ENCODE measurements around the gene PCYT1A.

PCYT1A gene

DNA sequence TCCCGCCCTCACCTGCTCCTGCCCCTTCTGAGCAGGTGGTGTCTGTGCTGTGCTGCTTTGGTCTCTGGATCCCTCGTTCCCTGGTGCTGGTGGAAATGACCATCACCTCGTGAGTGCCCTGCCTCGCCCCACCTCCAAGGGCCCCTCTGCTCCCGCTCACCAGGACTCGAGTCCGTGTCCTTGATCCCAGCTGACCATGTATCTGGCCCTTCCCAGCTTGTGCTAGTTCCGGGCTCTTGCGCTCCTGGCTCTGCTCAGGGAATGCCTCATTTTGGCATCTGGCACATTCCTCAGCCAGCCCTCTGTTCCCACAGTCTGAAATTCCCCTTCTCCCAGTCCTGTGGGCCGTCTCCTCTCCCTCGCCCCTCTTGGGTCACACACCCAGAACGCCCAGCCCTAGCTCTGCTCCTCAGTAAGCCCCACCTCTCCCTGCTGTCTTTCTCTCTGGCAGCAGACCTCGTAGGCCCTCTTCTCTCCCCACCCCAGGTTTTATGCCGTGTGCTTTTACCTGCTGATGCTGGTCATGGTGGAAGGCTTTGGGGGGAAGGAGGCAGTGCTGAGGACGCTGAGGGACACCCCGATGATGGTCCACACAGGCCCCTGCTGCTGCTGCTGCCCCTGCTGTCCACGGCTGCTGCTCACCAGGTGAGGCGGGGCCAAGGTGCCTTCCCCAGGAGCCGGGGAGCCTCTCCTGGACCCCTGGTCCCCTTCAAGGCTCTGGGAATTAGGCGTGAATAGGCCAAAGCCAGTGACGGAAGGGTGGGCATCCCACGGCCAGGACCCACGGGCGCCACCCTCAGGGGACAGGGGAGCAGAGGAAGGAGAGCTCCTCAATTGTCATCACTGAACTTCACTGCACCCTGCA lies 59.7 kb downstream of the PCYT1A start:
- TF ChIP-seq, protein P1, sequence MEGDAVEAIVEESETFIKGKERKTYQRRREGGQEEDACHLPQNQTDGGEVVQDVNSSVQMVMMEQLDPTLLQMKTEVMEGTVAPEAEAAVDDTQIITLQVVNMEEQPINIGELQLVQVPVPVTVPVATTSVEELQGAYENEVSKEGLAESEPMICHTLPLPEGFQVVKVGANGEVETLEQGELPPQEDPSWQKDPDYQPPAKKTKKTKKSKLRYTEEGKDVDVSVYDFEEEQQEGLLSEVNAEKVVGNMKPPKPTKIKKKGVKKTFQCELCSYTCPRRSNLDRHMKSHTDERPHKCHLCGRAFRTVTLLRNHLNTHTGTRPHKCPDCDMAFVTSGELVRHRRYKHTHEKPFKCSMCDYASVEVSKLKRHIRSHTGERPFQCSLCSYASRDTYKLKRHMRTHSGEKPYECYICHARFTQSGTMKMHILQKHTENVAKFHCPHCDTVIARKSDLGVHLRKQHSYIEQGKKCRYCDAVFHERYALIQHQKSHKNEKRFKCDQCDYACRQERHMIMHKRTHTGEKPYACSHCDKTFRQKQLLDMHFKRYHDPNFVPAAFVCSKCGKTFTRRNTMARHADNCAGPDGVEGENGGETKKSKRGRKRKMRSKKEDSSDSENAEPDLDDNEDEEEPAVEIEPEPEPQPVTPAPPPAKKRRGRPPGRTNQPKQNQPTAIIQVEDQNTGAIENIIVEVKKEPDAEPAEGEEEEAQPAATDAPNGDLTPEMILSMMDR (IDR thresholded peaks at IDR 0.05; ENCODE audit: borderline replicate concordance, control extremely low read depth, extremely low read depth, insufficient read depth, missing control alignments): no peak
- DNase-seq (ENCODE audit: low spot score): peak; percentile 72
- in situ Hi-C loops (cut with MboI; ENCODE audit: low sequenced_read_pairs, unreplicated experiment): no loop called here

DNA sequence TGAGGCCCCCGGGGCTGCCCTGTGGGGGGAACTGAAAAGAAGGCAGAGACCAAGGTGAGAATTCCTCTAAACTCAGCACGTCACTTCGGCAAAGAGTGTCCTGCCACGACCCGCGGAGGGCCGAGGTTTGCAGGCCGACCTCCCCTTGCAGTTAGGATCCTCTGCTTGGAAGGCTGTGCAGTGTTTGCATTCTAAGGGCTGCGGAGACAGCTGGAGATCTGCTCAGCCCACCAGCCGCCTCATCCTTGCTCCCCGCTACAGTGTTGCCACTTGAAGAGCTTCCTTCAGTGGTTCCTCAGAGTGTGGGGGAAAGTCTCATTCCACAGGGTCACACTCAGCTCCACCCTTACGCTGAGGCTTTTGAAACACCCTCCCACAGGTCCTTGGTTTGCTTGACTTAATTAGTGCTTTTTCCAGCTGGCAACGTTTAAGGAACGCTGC lies 60.4 kb downstream of the PCYT1A start:
- no peak for DNase-seq (ENCODE audit: low spot score)
- TF ChIP-seq, protein P1 (IDR thresholded peaks at IDR 0.05; ENCODE audit: borderline replicate concordance, control extremely low read depth, extremely low read depth, insufficient read depth, missing control alignments): no peak
- in situ Hi-C loops (cut with MboI; ENCODE audit: low sequenced_read_pairs, unreplicated experiment): no loop called here

DNA sequence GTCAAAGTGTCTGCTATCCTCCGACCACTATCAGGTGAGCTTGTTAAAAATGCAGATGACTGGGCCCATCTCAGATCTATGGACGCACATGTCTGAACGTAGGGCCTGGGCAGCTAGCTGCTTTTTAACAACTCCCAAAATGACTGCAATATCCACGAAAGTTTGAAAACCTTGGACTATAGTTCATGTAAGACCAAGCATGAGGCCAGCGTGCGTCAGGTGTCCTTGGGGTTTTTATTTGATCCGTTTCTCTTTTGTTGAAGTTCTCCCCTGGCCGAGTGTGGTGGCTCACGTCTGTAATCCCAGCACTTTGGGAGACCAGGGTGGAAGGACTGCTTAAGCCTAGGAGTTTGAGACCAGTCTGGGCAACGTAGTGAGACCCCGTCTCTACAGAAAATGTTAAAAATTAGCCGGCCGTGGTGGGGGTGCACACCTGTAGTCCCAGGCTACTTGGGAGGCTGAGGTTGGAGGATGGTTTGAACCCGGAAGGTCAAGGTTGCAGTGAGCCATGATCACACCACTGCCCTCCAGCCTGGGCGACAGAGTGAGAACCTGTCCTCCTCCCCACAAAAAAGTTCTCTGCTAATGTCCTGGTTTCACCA lies 61.7 kb downstream of the PCYT1A start:
- in situ Hi-C loops (cut with MboI; ENCODE audit: low sequenced_read_pairs, unreplicated experiment): no loop called here
- DNase-seq (ENCODE audit: low spot score): no peak

DNA sequence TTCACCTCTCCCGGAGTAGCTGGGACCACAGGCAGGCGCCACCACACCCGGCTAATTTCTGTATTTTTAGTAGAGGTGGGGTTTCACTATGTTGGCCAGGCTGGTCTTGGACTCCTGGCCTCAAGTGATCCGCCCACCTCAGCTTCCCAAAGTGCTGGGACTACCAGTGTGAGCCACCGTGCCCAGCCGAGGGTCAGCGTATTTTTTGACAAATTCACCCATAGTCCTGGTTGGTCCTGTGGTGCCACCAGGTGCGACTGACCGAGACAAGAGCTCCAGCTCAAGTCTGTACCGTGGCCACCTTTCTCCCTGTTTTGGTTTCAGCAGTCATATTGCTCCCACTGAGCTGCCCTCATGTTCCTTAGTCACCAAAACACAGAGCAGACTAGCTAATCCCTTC lies 62.4 kb downstream of the PCYT1A start:
- in situ Hi-C loops (cut with MboI; ENCODE audit: low sequenced_read_pairs, unreplicated experiment): no loop called here
- DNase-seq (ENCODE audit: low spot score): no peak
- TF ChIP-seq, protein P1 (IDR thresholded peaks at IDR 0.05; ENCODE audit: borderline replicate concordance, control extremely low read depth, extremely low read depth, insufficient read depth, missing control alignments): no peak

More for the DNA sequence above, 61.7 kb downstream of the PCYT1A start:
- TF ChIP-seq, protein P1 (IDR thresholded peaks at IDR 0.05; ENCODE audit: borderline replicate concordance, control extremely low read depth, extremely low read depth, insufficient read depth, missing control alignments): no peak

DNA sequence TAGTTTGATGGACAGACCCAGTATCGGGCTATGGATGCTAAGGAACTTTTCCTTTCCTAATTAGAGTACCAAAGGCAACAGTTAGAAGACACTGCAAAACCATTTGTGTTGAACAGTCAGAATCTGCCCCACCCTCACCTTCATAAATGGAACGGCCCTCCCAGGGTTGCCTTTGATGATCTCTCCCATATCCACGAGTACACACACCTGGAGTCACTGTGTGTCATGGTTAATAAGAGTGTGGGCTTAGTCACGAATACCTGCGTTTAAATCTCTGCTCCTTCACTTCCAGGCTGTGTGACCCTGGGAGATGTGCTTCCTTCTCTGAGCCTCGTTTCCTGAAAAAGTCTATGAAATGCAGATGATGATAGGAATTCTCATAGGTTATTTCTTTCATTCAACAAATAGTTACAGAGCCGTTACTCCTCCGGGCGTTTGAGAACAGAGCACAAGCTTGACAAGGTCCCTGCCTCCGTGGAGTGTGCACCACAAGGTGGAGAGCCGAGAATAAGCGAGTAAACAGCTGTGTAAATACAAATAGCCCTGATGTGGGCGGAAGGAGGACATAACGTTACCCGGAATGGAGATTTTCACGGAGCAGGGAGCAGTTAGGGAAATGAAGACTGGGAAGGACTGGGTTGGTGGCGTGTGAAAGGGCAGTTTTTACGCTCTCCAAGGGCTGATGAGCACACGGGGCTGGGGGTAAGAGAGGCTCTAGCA lies 64.5 kb downstream of the PCYT1A start:
- in situ Hi-C loops (cut with MboI; ENCODE audit: low sequenced_read_pairs, unreplicated experiment): no loop called here
- TF ChIP-seq, protein P1 (IDR thresholded peaks at IDR 0.05; ENCODE audit: borderline replicate concordance, control extremely low read depth, extremely low read depth, insufficient read depth, missing control alignments): no peak
- no peak for DNase-seq (ENCODE audit: low spot score)

DNA sequence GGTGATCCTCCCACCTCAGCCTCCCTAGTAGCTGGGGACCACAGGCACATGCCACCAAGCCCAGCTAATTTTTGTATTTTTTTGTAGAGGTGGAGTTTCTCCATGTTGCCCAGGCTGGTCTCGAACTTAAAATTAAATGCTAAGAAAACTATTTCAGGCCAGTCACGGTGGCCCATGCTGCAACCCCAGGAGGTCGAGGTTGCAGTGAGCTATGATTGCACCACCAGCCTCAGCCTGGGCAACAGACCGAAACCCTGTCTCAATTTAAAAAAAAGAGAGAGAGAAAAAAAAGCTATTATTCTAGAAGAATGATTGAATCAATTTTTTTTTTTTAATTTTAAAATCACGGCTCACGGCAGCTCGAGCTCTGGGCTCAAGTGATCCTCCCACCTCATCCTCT lies 66.5 kb downstream of the PCYT1A start:
- in situ Hi-C loops (cut with MboI; ENCODE audit: low sequenced_read_pairs, unreplicated experiment): no loop called here
- DNase-seq (ENCODE audit: low spot score): no peak
- TF ChIP-seq, protein P1 (IDR thresholded peaks at IDR 0.05; ENCODE audit: borderline replicate concordance, control extremely low read depth, extremely low read depth, insufficient read depth, missing control alignments): no peak
